ENCODE measurements around the gene GPR26. TPM values are rescaled to one million over a fixed set of nuclear protein-coding genes. Genes with fewer than 3 reads are reported as not detected.

Gene GPR26
- total RNA-seq, 2 experiments from 2014 or later: not detected

- DNase-seq (no peak), ATAC-seq (ENCODE audit: poor library complexity) (no peak)
- no peak overlapping the region for H3K4me3 Mint-ChIP-seq
- H3K27me3 Mint-ChIP-seq: peaks cover 37% of the 10 kb centered on the region
- Histone ChIP-seq H3K4me3 (ENCODE audit: low read length) (no peak overlapping the region), H3K36me3 (ENCODE audit: insufficient read depth, low read length) (no peaks in the 10 kb centered on the region), H3K27me3 (ENCODE audit: control insufficient read depth in 1 of 2, insufficient read depth in 2 of 2, low read length in 2 of 2) (peaks cover 0 to 10% of the 10 kb centered on the region in 2 experiments), H3K4me1 (ENCODE audit: insufficient read depth, low read length) (no peaks in the 10 kb centered on the region), H3K27ac (ENCODE audit: low read depth in 1 of 2, low read length in 2 of 2) (no peak overlapping the region), H3K9me3 (ENCODE audit: control insufficient read depth in 1 of 2, insufficient read depth in 1 of 2, low read length in 2 of 2) (no peaks in the 10 kb centered on the region)
- no peak for TF ChIP-seq CTCF (IDR thresholded peaks at IDR 0.05)
- no peaks in the 10 kb centered on the region for H3K9me3 Mint-ChIP-seq
- H3K4me1 Mint-ChIP-seq (ENCODE audit: low read depth): no peaks in the 10 kb centered on the region
- H3K36me3 Mint-ChIP-seq (ENCODE audit: low read depth): no peaks in the 10 kb centered on the region
- intact Hi-C loops (cut with DNase I, micrococcal nuclease): no loop called here
- no peak overlapping the region for H3K27ac Mint-ChIP-seq
- ChIA-PET CTCF (no interaction called here), POLR2A (no interaction called here)
Measured at GRCh38 chr10:123635745-123636144, 30.4 kb upstream of the GPR26 start.

GRCh38 chr10:123636598-123637325 is 29.4 kb upstream of the GPR26 start:
- no peak for TF ChIP-seq CTCF (IDR thresholded peaks at IDR 0.05)
- no peak overlapping the region for H3K27ac Mint-ChIP-seq
- no peaks in the 10 kb centered on the region for H3K9me3 Mint-ChIP-seq
- intact Hi-C loops (cut with DNase I, micrococcal nuclease): no loop called here
- Histone ChIP-seq H3K36me3 (ENCODE audit: insufficient read depth, low read length) (no peaks in the 10 kb centered on the region), H3K27me3 (ENCODE audit: control insufficient read depth in 1 of 2, insufficient read depth in 2 of 2, low read length in 2 of 2) (peaks cover 0 to 10% of the 10 kb centered on the region in 2 experiments), H3K27ac (ENCODE audit: low read depth in 1 of 2, low read length in 2 of 2) (no peak overlapping the region), H3K9me3 (ENCODE audit: control insufficient read depth in 1 of 2, insufficient read depth in 1 of 2, low read length in 2 of 2) (no peaks in the 10 kb centered on the region), H3K4me3 (ENCODE audit: low read length) (no peak overlapping the region), H3K4me1 (ENCODE audit: insufficient read depth, low read length) (no peaks in the 10 kb centered on the region)
- ATAC-seq (ENCODE audit: poor library complexity) (no peak), DNase-seq (no peak)
- no peaks in the 10 kb centered on the region for H3K4me1 Mint-ChIP-seq (ENCODE audit: low read depth)
- ChIA-PET CTCF (no interaction called here), POLR2A (no interaction called here)
- H3K27me3 Mint-ChIP-seq: peaks cover 42% of the 10 kb centered on the region
- no peaks in the 10 kb centered on the region for H3K36me3 Mint-ChIP-seq (ENCODE audit: low read depth)
- no peak overlapping the region for H3K4me3 Mint-ChIP-seq

GRCh38 chr10:123637326-123637880 is 28.8 kb upstream of the GPR26 start:
- TF ChIP-seq CTCF (IDR thresholded peaks at IDR 0.05): no peak
- Mint-ChIP-seq H3K27me3 (peaks cover 39% of the 10 kb centered on the region), H3K4me1 (ENCODE audit: low read depth) (no peaks in the 10 kb centered on the region), H3K27ac (no peak overlapping the region), H3K9me3 (no peaks in the 10 kb centered on the region), H3K36me3 (ENCODE audit: low read depth) (no peaks in the 10 kb centered on the region), H3K4me3 (no peak overlapping the region)
- no peaks in the 10 kb centered on the region for H3K9me3 ChIP-seq (ENCODE audit: control insufficient read depth in 1 of 2, insufficient read depth in 1 of 2, low read length in 2 of 2)
- CTCF ChIA-PET: no interaction called here
- DNase-seq (no peak), ATAC-seq (ENCODE audit: poor library complexity) (no peak)
- H3K36me3 ChIP-seq (ENCODE audit: insufficient read depth, low read length): no peaks in the 10 kb centered on the region
- H3K4me1 ChIP-seq (ENCODE audit: insufficient read depth, low read length): no peaks in the 10 kb centered on the region
- no peak overlapping the region for H3K4me3 ChIP-seq (ENCODE audit: low read length)
- POLR2A ChIA-PET: no interaction called here
- intact Hi-C loops (cut with DNase I, micrococcal nuclease): no loop called here
- peaks cover 0 to 10% of the 10 kb centered on the region in 2 experiments for H3K27me3 ChIP-seq (ENCODE audit: control insufficient read depth in 1 of 2, insufficient read depth in 2 of 2, low read length in 2 of 2)
- no peak overlapping the region for H3K27ac ChIP-seq (ENCODE audit: low read depth in 1 of 2, low read length in 2 of 2)
